ENCODE data around the gene ANKRD35. TPM values are rescaled to one million over a fixed set of nuclear protein-coding genes. Genes with fewer than 3 reads are reported as not detected.

Gene ANKRD35
- total RNA-seq, 2 donors from 2014 or later: 1.8 to 2.4 TPM

DNA sequence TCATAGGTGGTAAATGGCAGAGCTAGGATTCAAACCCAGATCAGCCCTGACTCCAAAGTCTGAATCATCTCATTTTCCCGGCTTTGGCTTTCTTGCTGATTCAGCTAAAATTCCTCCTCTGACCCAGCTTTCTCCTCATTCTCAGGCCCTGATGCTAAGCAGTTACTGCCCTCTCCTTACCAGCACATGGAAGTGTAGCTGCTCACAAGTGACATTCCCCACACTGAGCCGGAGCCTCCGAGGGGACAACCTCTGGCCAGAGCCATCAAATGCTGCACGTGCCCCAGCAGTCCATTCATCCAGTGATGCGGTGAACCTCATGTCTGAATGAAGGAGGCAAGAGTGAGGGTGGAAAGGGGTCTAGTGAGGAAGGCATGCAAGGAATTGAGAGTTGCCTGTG lies 13.1 kb upstream of the ANKRD35 start:
- no peak for DNase-seq (ENCODE audit: low spot score)
- Histone ChIP-seq H3K4me3 (no peak overlapping the region), H3K4me1 (no peaks in the 10 kb centered on the region), H3K9me3 (no peaks in the 10 kb centered on the region), H3K36me3 (no peaks in the 10 kb centered on the region), H3K27me3 (no peaks in the 10 kb centered on the region), H3K27ac (no peak overlapping the region)
- no peak for TF ChIP-seq CTCF (IDR thresholded peaks at IDR 0.05)

DNA sequence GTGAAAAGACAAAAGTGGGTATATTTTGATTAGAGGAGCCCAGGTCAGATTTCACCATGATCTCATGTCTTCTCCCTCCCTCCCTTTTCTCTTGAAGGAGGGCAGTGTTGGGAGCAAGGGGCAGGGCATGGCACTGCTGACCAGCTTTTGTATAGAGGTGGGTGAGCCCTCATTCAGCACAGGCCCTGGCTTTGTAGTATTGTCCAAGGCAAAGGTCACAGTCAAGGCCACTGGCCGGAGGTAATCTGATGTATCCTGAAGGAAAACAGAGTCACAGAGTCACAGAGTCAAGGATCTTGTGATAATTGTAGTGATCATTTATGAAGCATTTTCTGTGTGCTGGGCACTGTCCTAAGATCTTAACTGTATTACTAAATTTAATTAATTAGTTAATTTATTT lies 12.3 kb upstream of the ANKRD35 start:
- H3K27me3 ChIP-seq: no peaks in the 10 kb centered on the region
- no peaks in the 10 kb centered on the region for H3K36me3 ChIP-seq
- H3K4me3 ChIP-seq: no peak overlapping the region
- H3K9me3 ChIP-seq: no peaks in the 10 kb centered on the region
- TF ChIP-seq CTCF (IDR thresholded peaks at IDR 0.05): no peak
- peaks cover 0 to 4% of the 10 kb centered on the region in 2 donors for H3K4me1 ChIP-seq
- H3K27ac ChIP-seq: no peak overlapping the region
- DNase-seq (ENCODE audit: low spot score): no peak

DNA sequence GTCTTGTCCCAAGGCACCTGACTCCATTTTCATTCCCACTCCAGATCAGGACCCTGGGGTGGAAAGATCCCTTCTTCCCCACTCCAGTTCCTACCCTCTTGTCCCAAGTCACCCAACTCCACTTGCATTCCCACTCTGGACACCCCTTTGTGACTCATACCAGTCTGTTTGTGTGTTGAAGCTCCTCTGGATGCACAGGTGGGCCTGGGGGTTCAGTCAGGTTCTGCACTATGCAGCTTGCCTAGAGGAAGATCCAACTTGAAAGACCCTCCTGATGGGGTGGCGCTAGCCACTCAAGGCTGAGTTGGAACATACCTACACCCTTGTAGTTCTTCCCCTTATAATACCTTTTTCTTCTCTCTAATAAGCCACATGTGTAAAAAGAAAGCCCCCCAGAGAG lies 9.8 kb upstream of the ANKRD35 start:
- Histone ChIP-seq H3K4me1 (peaks cover 0 to 27% of the 10 kb centered on the region in 2 donors), H3K4me3 (no peak overlapping the region), H3K27ac (no peak overlapping the region), H3K27me3 (no peaks in the 10 kb centered on the region), H3K36me3 (no peaks in the 10 kb centered on the region), H3K9me3 (no peaks in the 10 kb centered on the region)
- no peak for DNase-seq (ENCODE audit: low spot score)
- no peak for TF ChIP-seq CTCF (IDR thresholded peaks at IDR 0.05)

- Histone ChIP-seq H3K36me3 (no peaks in the 10 kb centered on the region), H3K4me1 (peaks cover 0 to 27% of the 10 kb centered on the region in 2 donors), H3K9me3 (no peaks in the 10 kb centered on the region), H3K4me3 (no peak overlapping the region), H3K27ac (peak overlapping the region; percentile 82 to 87), H3K27me3 (no peaks in the 10 kb centered on the region)
- TF ChIP-seq CTCF (IDR thresholded peaks at IDR 0.05): no peak
- no peak for DNase-seq (ENCODE audit: low spot score)
Measured at GRCh38 chr1:145893306-145894055, 7.8 kb upstream of the ANKRD35 start.

GRCh38 chr1:145892486-145893087 lies 6.9 kb upstream of the ANKRD35 start:
- no peak for TF ChIP-seq CTCF (IDR thresholded peaks at IDR 0.05)
- no peaks in the 10 kb centered on the region for H3K36me3 ChIP-seq
- peaks cover 0 to 27% of the 10 kb centered on the region in 2 donors for H3K4me1 ChIP-seq
- H3K27me3 ChIP-seq: no peaks in the 10 kb centered on the region
- no peaks in the 10 kb centered on the region for H3K9me3 ChIP-seq
- DNase-seq (ENCODE audit: low spot score): no peak
- peak overlapping the region; percentile 82 to 87 for H3K27ac ChIP-seq
- no peak overlapping the region for H3K4me3 ChIP-seq
